OCI-M1 (cell line): ENCODE measurements around the gene THRB.

Experiments used
- DNase-seq: peaks from one replicate; lab custom pipeline; 2025; lab: John Stamatoyannopoulos, UW

The THRB gene

DNA sequence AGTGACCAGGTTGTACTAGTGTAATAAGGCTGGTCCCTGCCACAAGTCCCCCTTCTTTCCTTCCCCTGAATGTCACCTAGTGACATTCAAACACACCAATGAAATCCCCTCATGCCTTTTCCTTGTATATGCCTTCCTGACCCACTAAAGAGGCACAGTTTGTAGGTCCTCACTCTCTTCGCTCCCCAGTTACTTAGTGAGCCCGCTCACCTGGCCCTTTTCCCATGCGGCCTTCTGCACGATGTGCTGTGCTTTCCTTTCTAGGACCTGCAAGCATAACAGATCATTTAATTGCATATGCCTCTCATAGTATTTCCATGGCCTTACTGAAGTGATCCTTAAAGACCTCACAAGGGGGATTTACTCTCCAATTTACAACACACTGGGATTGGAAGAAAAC, 146.3 kb downstream of the THRB start:
- DNase-seq: peak; percentile 51

DNA sequence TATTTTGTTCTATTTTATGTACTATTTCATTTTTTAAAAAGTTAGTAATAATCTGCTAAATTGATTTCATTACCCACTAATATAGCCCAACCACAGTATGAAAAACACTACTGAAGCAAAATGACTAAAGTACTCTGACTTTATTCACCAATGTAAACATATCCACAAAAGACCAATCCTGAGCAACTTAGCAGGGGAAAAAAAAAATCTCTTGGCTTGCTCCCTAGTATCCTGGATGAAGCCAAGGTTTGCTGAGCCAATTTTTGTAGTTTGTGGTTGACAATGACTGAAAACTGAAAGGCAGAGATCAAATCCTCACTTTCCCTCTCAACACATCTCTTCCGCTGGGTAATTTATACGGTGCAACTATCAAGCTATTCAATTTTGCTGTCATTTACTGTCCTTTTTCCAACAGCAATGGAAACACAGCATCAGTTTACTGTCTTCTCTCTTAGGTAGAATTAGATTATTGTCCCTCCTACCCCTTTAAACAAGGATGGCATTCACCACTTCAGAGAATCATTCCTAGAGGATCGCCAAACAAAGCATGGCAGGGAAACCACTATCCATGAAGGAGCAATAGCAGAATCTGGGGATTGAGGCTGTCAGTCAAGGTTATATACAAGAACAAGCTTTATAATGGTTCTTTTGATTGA, 149.7 kb downstream of the THRB start:
- DNase-seq: no peak

DNA sequence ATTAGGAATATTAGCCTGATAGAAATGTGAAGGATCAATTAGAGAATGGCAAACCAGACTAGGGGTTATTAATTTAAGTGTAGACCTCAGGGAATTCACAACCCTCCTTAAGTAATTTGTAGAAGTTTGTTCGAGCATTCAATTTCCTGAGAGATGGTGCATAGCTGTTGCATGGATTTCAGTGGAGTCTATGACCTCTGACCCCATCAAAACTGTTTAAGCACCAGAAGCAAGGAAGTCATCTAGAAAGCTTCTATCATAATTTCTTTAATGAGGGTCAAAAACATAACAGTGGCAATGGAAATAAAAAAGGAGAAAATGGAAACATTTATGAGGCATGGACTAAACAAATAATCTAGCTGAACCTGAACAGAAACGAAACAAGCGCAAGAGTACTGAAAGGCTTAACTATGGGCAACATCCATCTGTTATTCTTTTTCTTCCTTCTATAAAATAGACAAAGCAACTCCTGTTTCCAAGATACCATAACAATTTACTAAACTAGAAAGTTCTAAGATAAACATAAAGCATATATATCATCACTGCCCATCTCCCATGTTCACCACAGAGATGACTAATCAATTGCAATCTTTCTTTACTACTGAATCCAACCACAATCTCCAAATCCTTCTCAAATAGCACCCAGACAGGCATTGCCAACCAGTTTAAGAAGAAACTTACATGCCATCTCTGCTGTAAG, 151.4 kb downstream of the THRB start:
- peak; percentile 43 for DNase-seq

DNA sequence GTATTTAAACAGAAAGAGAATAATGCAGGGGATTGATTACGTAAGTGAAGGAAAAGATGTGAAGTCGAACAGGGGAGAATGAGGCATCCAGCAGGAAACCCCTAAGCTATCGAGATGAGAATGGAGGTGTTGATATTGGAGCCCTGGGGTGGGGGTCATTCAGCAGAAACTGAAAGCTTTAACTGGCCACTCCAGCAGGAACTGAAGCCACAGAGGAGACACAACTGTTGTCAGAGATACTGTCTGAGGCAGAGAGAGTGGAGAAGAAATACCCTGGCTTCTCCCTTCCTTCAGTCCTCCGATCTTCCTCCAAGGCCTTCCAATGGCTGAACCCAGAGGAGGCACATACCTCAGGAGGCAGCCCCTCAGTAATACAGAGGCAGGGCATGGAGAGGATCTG, 152.4 kb downstream of the THRB start:
- DNase-seq: peak; percentile 72

DNA sequence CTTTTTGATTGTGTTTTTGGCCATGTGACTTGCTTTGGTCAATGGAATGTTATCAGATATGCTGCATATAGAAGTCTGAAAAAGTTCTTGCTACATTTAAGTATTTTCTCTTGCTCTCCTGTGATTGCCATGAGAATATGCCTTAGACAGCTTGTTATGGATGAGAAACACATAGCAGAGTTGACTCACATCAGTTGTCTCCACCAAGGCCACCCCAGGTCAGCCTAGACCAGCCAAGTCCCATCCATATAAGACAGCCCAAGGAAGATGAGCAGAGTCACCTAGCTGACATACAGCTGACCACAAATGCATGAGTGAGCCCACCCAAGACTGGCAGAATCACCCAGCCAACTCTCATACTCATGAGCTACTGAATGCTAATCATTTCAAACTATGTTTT, 153.0 kb downstream of the THRB start:
- peak; percentile 86 for DNase-seq

DNA sequence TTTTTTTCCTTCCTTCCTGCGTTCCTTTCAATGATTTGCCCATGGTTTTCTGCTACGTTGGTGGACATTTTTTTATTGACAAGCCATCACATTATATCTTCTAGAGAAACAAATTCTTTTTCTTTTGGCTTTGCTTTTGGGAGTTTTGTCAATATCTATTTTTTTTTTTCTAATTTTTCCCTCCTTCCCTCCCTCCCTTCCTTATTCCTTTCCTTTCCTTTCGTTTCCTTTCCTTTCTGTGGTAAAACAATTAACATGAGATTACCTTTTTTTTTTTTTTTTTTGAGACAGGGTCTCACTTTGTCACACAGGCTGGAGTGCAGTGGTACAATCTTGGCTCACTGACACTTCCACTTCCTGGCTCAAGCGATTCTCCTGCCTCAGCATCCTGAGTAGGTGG, 153.7 kb downstream of the THRB start:
- no peak for DNase-seq

DNA sequence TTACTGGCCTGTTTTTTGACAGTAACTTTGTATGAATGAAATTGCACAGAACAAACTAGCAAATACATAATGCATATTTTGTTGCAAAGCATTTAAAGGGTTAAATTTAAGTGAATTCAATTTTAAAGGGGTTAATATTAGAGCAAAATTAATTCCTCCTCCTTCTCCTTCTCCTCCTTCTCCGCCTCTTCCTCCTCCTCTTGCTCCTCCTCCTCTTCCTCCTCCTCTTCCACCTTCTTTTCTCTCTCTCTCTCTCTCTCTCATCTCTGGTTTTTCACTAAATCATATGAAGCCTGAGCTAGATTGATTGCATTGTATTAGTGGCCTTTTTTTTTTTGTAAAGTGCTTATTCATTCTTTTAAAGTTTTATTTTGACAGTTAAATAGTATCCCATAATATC, 154.5 kb downstream of the THRB start:
- no peak for DNase-seq

DNA sequence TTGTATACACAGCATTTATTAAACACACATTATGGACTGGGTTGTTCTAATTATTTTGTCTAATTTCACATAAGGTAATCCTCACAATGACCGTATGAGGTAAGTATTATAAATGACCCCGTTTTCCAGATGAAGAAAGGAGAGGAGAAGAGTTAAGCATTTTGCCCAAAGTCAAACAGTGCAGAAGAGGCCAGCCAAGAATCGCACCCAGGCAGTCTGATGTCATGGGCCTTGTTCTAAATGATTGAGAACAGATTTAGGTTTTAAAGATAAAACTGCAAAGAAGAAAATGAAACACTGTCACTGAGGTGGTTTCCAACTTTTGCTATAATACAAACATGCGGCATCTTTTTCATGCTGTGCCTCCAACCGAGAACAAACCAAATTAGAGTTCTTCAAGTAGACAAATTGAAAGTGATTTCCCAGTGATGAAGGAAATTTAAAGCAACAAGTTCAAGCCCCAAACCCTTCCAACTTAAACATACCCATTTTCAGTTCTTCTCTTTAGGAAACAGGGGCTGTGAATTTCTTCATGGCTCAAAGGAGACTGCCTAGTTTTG, 155.3 kb downstream of the THRB start:
- DNase-seq: no peak

DNA sequence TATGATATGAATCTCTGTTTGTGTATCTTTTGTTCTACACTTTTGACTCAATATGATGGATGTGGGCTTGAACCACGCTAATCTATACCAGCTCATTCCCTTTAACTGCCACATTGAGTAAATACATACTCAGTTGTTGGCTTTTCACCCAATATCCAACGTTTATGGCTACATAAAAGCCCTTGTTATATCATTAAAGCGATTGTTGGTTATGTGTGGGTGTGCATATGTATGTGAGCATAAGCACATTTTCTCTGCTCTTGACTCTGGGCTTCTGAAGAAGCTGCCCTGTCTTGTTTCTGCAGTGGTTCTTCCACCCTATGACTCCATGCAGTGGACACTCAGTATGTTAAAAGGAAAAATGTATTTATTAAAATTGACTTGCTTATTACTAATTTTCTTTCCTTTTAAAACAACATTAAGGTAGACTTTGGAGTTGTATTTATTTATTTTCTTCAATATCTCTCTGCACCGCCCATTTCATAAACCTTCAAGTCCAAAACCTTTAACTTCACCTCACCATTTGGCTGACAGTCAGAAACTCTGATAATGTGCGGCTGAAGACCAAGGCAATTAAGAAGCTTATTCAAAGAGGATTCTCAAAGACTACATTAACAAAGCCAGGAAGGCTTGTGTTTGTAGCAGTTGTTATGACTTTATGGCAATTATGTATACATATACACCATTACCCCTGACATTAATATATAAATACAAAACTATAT, 156.1 kb downstream of the THRB start:
- no peak for DNase-seq

DNA sequence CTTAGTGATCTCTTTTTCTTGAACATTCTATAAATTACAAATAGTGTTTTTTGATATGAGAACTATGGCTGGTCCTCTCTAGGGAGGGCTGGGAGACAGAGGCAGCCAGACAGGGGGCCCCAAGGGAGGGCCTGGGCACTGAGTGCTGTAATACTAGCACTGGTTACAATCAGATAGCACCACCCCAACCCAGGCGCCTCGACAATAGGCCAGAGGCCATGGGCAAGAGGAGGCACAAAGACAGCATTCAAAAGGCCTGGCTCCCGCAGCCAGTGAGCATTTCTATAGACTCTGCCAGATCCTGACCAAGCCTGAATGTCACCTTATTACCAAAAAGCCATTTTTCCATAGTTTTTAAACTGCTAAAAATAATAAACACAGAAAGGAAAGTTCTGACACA, 158.5 kb downstream of the THRB start:
- DNase-seq: no peak

DNA sequence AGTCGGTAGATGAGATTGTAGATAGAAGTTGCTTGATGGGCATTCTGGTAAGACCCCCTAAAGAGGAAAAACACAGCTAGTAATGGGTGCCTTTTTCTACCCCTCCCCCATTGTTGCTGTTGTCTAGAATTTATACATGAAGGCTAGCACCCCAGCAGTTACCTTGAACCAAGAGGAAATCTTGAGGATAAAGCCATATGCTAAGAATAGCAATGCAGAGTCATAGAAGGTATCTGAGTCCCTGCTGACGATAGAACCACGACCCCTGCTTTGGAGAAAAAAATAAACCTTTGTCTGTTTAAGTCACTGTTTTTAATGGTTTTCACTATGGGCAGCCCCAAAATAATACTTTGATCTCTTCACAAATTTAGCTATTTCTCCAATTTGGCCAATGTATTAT, 162.6 kb downstream of the THRB start:
- no peak for DNase-seq

DNA sequence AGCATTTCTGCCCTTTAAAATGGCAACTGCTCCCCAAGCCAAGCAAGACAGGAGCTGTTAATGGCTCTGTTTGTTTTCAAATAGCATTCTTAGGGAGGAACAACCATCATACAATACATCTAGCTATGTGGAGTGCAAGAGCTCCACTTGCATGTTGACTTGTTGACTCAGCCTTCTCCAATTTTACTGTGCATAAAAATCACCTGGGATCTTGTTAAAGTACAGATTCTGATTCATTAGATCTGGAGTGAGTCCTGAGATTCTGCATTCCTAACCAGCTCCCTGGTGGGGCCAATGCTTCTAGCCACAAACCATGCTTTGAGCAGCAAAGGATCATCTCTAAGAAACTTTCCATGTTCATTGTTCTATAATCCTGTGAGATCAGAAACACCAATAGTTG, 171.4 kb downstream of the THRB start:
- DNase-seq: no peak

DNA sequence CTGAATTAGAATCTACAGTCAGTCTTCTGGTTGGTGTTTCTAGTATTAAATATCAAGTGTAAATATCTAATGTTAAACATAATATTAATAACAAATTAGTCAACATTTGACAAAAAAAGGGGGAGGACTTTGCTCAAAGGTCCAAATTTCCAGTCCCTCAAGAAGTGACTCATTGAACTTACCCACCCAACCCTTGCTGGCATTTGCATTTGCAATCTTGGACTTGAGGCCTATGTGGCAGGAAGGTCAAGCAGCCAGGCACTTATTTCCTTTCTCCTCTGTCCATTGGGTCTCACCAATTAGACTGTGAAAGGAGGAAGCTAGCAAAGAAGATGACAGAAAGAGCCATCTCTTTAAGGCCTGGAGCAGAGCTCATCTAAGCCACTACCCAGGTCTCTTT, 174.0 kb downstream of the THRB start:
- DNase-seq: no peak

DNA sequence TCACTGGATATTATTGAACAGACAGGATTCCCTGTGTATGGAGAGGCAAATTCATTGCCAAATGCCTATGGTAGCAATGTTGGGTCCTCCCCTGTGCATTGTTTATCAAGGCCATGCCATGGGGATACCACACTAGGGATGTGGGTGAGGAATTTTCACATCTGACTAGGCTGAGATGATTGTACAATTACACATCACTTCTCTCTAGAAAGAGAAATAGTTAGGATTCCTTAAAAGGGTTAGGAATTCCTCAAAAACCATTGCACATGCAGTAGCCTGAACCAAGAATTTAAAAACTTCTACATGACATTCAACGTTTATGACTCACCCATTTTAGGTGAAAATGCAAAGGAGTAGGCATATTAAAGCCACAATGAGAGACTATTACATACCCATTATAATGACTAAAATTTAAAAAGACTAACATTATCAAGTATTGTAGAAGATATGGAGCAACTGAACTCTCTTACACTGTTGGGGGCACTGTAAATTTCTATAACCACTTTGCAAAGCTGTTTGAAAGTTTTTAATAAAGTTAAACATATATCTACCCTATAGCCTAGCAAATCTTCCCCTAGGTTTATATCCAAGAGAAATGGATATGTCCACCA, 175.9 kb downstream of the THRB start:
- no peak for DNase-seq

DNA sequence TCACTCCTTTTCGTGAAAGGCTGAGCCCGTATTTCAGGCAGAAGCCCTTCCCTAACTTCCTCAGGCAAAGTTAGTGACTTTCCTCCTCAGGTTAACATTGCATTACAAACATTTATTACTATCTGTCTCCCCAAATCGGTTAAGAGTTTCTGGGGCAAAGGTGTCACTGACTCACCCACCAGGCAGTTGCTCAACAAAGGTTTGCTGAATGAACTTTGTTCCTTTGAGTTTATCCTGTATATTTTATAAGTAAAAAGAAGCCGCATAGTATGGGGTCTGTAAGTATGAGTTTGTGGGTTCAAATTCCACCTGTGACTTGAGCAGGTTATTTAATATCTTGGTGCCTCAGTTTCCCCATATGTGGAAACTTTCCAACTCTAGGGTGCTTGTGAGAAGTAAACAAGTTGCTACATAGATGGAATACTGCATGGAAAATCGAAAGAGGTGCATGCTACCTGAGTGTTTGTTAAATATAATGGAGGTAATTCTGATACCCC, 177.7 kb downstream of the THRB start:
- DNase-seq: no peak

DNA sequence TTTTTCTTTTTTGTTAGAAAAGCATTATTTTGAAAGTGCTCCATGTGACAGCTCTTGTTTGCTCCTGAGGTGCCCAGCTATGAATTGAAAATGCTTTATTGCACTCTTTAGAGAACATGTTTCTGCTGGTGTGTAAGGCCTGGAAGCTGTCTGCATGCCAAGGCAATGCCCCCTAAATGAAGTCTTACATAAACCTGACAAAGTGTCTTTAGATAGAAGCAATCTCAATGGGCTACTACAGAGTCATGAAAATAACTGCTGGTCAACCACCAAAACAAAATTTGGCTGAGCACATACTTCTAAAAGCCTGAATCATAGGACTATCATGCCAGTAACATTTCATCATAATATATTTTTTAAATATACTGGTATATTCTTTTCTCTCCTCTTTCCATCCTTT, 178.7 kb downstream of the THRB start:
- DNase-seq: no peak

DNA sequence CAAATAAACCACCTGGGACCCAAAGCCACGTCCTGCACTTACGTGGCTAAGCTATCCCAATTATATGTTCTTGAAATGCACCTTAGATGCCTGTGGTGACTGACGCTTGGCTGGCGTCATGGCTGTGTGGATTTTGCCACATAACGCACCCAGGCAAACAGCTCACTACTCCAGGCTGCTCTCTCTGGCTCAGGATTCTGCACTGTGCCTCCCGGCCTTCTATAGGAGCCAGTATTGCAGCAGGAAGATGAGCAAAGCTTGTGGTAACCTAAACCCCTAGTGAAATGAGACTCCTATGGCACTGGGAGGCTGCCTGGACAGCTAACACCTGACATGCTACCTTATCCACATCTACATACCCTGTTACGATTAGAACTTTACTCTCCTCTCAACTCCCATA, 179.3 kb downstream of the THRB start:
- DNase-seq: no peak

DNA sequence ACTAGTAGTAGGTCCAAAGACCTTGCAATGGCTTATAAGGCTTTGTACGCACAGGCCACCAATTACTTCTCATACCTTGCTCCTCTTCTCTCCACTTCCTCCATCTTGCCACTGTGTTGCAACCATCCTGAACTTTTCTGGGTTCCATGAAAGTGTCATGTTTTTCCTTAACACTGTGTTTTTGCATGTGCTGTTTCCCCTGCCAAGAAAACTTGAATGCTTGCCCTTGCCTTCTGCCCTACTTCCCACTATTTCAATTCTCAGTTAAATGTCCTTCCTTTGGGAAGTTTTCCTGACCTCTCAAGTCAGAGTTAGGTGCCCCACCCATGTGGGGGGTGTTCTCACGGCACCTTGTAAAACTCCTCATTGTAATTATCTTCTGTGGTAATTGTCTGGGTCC, 182.8 kb downstream of the THRB start:
- DNase-seq: no peak

DNA sequence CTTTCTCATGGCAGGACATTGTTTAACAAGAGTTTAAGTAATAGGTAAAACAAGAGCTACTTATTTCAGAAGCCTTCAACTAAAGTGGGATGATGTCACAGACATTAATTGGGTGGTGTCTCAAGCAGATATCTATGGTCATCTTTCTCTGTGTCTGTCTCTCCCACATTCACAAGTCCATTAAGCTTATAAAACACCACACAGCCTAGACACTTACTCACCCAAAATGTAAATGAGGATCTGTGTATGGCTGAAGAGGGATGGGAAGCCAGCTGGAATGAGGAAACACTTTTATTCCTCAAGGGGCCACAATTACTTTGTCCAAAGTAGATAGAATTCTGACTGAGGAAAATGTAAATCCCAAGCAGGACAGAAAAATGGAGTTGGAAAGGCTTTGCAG, 183.8 kb downstream of the THRB start:
- peak; percentile 22 for DNase-seq

DNA sequence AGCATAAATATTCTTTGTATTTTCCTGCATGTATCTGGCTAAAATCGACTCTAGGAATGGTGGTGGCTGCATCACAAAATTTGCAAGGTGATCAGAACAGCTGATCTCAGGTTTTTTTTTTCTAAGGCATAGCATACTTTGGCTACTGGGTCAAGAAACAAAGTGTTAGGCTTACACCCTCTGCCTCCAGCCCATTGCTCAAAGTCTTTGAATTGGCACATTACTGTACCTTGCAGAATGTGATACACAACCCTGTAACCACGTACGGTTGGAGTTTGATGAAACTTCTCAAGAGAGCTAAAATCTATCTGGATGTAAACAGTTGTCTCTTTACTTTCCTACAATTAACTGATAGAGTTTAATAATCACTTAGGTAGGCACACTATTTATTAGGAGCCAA, 188.1 kb downstream of the THRB start:
- DNase-seq: peak; percentile 20

DNA sequence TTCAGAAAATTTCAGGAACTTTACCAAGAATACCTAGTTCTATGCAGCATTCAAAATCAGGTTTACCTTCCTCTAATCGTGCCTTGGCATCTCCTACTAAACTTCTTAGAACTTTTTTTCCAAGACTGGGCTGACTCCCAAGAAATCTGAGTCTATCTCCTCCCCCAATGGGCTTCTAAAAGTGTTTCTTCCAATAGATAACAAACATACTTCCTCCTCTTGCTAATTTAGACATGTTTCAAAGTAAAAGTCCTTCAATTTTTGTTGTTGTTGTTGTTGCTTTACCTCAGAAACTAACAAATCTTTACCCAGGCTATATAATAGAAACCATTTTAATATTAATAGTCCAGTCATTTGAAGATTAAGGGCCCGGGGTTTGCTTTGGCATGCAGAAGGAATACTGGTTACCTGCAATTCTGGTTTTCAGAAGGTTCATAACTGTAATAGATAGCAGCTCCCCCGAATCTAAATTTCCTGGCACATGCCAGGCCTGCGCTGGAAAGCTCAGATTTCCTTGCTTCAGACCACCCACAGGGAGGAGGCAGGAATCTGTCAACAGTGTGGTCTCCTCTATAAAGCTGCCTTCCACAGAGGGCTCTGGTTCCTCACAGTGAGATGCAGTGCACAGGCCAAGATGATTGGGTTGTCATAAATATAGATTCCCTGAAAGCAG, 188.7 kb downstream of the THRB start:
- peak; percentile 89 for DNase-seq
